HepG2 (cell line): ENCODE results near the gene HINFP. TPM values are rescaled to one million over a fixed set of nuclear protein-coding genes. Genes with fewer than 3 reads are reported as not detected.

ENCODE experiments used
- NR2F6 ChIP-seq, 2 experiments: IDR thresholded peaks; 2 replicates each; pipeline ENCODE4 v1.6.1; 2016; ENCODE audit warnings: antibody characterized with exemption in 1 of 2, mild to moderate bottlenecking in 1 of 2
- PHF21A ChIP-seq: sonication (generic); formaldehyde crosslinking; IDR thresholded peaks from 2 replicates; pipeline ENCODE4 v1.5.0; 2020; ENCODE audit warnings: mild to moderate bottlenecking, missing genetic modification reagents
- RBFOX2 ChIP-seq: fragments of 200-400 bp; formaldehyde crosslinking; IDR thresholded peaks from 2 replicates; pipeline ENCODE4 v1.6.1; 2017; ENCODE audit warnings: low read depth, mild to moderate bottlenecking, low read length
- ZKSCAN8 ChIP-seq: IDR thresholded peaks from 2 replicates; pipeline ENCODE4 v1.6.1; 2016; ENCODE audit warnings: borderline replicate concordance, missing genetic modification reagents, missing compliant biosample characterization
- ZNF235 ChIP-seq: sonication (generic); formaldehyde crosslinking; IDR thresholded peaks from 2 replicates; pipeline ENCODE4 v1.8.1; 2023; ENCODE audit warnings: mild to moderate bottlenecking, missing genetic modification reagents, borderline replicate concordance
- ZNF720 ChIP-seq: sonication (generic); formaldehyde crosslinking; IDR thresholded peaks from 2 replicates; pipeline ENCODE4 v1.4.0; 2020; ENCODE audit warnings: missing genetic modification reagents
- polyA plus RNA-seq, 8 experiments: library from polyadenylated mRNA; depleted of rRNA in 3 of 8; stranded (reverse) in 7 of 8; unstranded in 1 of 8; fragments of >200 nt; fragmentation: Illumina TruSeq in 4 of 8; extraction: Trizol in 4 of 8; gene quantifications; 2 replicates each; pipeline versions ENCODE4 v1.2.1 to v1.2.3, GENCODE V29; 2011 to 2016; ENCODE audit warnings: low read depth in 4 of 8, missing spikeins in 1 of 8, mixed read lengths in 1 of 8; ENCODE audit not compliant: insufficient read depth in 1 of 8
- total RNA-seq, 5 experiments: library from RNA; depleted of rRNA; stranded (reverse); fragments of >200 nt; fragmentation: Illumina TruSeq; extraction: Trizol; gene quantifications; 2 replicates each; pipeline ENCODE4 v1.2.3, GENCODE V29; 2016; ENCODE audit warnings: low read depth in 1 of 5
- TF ChIP-seq, protein P1 (sequence below): sonication (generic); formaldehyde crosslinking; IDR thresholded peaks from 2 replicates; pipeline ENCODE4 v1.4.0; 2020; ENCODE audit warnings: missing genetic modification reagents
- TF ChIP-seq, protein P2 (sequence below): sonication (generic); formaldehyde crosslinking; IDR thresholded peaks from 2 replicates; pipeline ENCODE4 v1.4.0; 2020; ENCODE audit warnings: missing genetic modification reagents
- TF ChIP-seq, protein P3 (sequence below): sonication (generic); formaldehyde crosslinking; IDR thresholded peaks from 2 replicates; pipeline ENCODE4 v1.4.0; 2020; ENCODE audit warnings: missing genetic modification reagents
- TF ChIP-seq, protein P4 (sequence below): sonication (generic); formaldehyde crosslinking; IDR thresholded peaks from 2 replicates; pipeline ENCODE4 v1.4.0; 2020; ENCODE audit warnings: missing genetic modification reagents

HINFP gene
- total and polyA plus RNA-seq, 2 of the 13 experiments (the other 11 are each of a cell fraction or from before 2014, with no cell fraction given), result 15.1 to 21.4 TPM

DNA sequence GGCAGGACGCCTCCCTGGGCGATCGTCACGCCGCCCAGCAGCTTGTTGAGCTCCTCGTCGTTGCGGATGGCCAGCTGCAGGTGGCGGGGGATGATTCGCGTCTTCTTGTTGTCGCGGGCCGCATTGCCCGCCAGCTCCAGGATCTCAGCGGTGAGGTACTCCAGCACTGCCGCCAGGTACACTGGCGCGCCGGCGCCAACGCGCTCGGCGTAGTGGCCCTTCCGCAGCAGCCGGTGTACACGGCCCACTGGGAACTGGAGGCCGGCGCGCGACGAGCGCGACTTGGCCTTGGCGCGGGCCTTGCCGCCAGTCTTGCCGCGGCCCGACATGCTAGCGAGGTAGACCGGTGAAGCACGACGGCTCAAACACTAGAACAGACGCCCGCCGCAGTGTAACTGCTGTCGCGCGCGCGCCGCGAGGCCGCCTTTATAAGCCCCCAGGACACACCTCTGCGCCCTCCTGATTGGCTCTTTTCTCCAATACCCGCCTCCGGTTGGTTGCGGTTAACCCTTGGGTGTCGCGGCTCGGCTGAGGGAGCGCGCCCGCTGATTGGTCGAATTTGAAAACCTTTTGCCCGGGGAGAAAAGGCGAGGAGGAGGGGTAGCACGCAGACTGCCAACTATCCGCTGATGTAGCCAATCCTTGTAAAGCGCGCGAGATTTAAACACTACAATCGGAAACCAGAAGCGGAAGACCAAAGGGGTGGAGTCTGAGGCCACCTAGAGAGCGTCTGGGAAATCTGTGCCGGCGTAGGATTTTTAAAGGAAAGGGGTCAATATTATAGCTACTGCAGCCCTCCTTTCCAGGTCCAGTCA lies 26.1 kb upstream of the HINFP start (continued):
- TF ChIP-seq, protein P1, sequence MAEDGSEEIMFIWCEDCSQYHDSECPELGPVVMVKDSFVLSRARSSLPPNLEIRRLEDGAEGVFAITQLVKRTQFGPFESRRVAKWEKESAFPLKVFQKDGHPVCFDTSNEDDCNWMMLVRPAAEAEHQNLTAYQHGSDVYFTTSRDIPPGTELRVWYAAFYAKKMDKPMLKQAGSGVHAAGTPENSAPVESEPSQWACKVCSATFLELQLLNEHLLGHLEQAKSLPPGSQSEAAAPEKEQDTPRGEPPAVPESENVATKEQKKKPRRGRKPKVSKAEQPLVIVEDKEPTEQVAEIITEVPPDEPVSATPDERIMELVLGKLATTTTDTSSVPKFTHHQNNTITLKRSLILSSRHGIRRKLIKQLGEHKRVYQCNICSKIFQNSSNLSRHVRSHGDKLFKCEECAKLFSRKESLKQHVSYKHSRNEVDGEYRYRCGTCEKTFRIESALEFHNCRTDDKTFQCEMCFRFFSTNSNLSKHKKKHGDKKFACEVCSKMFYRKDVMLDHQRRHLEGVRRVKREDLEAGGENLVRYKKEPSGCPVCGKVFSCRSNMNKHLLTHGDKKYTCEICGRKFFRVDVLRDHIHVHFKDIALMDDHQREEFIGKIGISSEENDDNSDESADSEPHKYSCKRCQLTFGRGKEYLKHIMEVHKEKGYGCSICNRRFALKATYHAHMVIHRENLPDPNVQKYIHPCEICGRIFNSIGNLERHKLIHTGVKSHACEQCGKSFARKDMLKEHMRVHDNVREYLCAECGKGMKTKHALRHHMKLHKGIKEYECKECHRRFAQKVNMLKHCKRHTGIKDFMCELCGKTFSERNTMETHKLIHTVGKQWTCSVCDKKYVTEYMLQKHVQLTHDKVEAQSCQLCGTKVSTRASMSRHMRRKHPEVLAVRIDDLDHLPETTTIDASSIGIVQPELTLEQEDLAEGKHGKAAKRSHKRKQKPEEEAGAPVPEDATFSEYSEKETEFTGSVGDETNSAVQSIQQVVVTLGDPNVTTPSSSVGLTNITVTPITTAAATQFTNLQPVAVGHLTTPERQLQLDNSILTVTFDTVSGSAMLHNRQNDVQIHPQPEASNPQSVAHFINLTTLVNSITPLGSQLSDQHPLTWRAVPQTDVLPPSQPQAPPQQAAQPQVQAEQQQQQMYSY (CRISPR knock-in tag), result peak; percentile 26; the same call in 1 of the 2 replicates
- TF ChIP-seq RBFOX2 (peak; percentile 100), ZNF235 (CRISPR knock-in tag) (no peak), ZKSCAN8 (peak; percentile 40; the same call in 1 of the 2 replicates), ZNF720 (no peak), PHF21A (CRISPR knock-in tag) (peak; percentile 76; the same call in 1 of the 2 replicates), NR2F6 (IDR thresholded peaks at IDR 0.05) (no peak), NR2F6 (CRISPR knock-in tag; IDR thresholded peaks at IDR 0.05) (no peak)
- TF ChIP-seq, protein P2, sequence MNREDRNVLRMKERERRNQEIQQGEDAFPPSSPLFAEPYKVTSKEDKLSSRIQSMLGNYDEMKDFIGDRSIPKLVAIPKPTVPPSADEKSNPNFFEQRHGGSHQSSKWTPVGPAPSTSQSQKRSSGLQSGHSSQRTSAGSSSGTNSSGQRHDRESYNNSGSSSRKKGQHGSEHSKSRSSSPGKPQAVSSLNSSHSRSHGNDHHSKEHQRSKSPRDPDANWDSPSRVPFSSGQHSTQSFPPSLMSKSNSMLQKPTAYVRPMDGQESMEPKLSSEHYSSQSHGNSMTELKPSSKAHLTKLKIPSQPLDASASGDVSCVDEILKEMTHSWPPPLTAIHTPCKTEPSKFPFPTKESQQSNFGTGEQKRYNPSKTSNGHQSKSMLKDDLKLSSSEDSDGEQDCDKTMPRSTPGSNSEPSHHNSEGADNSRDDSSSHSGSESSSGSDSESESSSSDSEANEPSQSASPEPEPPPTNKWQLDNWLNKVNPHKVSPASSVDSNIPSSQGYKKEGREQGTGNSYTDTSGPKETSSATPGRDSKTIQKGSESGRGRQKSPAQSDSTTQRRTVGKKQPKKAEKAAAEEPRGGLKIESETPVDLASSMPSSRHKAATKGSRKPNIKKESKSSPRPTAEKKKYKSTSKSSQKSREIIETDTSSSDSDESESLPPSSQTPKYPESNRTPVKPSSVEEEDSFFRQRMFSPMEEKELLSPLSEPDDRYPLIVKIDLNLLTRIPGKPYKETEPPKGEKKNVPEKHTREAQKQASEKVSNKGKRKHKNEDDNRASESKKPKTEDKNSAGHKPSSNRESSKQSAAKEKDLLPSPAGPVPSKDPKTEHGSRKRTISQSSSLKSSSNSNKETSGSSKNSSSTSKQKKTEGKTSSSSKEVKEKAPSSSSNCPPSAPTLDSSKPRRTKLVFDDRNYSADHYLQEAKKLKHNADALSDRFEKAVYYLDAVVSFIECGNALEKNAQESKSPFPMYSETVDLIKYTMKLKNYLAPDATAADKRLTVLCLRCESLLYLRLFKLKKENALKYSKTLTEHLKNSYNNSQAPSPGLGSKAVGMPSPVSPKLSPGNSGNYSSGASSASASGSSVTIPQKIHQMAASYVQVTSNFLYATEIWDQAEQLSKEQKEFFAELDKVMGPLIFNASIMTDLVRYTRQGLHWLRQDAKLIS (CRISPR knock-in tag), result peak; percentile 86; the same call in 1 of the 2 replicates
- TF ChIP-seq, protein P3, sequence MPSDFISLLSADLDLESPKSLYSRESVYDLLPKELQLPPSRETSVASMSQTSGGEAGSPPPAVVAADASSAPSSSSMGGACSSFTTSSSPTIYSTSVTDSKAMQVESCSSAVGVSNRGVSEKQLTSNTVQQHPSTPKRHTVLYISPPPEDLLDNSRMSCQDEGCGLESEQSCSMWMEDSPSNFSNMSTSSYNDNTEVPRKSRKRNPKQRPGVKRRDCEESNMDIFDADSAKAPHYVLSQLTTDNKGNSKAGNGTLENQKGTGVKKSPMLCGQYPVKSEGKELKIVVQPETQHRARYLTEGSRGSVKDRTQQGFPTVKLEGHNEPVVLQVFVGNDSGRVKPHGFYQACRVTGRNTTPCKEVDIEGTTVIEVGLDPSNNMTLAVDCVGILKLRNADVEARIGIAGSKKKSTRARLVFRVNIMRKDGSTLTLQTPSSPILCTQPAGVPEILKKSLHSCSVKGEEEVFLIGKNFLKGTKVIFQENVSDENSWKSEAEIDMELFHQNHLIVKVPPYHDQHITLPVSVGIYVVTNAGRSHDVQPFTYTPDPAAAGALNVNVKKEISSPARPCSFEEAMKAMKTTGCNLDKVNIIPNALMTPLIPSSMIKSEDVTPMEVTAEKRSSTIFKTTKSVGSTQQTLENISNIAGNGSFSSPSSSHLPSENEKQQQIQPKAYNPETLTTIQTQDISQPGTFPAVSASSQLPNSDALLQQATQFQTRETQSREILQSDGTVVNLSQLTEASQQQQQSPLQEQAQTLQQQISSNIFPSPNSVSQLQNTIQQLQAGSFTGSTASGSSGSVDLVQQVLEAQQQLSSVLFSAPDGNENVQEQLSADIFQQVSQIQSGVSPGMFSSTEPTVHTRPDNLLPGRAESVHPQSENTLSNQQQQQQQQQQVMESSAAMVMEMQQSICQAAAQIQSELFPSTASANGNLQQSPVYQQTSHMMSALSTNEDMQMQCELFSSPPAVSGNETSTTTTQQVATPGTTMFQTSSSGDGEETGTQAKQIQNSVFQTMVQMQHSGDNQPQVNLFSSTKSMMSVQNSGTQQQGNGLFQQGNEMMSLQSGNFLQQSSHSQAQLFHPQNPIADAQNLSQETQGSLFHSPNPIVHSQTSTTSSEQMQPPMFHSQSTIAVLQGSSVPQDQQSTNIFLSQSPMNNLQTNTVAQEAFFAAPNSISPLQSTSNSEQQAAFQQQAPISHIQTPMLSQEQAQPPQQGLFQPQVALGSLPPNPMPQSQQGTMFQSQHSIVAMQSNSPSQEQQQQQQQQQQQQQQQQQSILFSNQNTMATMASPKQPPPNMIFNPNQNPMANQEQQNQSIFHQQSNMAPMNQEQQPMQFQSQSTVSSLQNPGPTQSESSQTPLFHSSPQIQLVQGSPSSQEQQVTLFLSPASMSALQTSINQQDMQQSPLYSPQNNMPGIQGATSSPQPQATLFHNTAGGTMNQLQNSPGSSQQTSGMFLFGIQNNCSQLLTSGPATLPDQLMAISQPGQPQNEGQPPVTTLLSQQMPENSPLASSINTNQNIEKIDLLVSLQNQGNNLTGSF (CRISPR knock-in tag), result no peak
- TF ChIP-seq, protein P4, sequence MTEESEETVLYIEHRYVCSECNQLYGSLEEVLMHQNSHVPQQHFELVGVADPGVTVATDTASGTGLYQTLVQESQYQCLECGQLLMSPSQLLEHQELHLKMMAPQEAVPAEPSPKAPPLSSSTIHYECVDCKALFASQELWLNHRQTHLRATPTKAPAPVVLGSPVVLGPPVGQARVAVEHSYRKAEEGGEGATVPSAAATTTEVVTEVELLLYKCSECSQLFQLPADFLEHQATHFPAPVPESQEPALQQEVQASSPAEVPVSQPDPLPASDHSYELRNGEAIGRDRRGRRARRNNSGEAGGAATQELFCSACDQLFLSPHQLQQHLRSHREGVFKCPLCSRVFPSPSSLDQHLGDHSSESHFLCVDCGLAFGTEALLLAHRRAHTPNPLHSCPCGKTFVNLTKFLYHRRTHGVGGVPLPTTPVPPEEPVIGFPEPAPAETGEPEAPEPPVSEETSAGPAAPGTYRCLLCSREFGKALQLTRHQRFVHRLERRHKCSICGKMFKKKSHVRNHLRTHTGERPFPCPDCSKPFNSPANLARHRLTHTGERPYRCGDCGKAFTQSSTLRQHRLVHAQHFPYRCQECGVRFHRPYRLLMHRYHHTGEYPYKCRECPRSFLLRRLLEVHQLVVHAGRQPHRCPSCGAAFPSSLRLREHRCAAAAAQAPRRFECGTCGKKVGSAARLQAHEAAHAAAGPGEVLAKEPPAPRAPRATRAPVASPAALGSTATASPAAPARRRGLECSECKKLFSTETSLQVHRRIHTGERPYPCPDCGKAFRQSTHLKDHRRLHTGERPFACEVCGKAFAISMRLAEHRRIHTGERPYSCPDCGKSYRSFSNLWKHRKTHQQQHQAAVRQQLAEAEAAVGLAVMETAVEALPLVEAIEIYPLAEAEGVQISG (CRISPR knock-in tag), result peak; percentile 68
